ENCODE measurements around the gene DOCK1. TPM values are rescaled to one million over a fixed set of nuclear protein-coding genes. Genes with fewer than 3 reads are reported as not detected.

Gene DOCK1
- total and polyA plus RNA-seq, 2 donors from 2014 or later = 15.8 to 81.7 TPM

- Histone ChIP-seq H3K27ac (ENCODE audit: low read depth in 2 of 2, low read length in 2 of 2) (no peak overlapping the region), H3K4me1 (ENCODE audit: control insufficient read depth in 2 of 3, insufficient read depth in 2 of 3, low read depth in 1 of 3, low read length in 3 of 3) (peaks cover 0 to 10% (median 0%) of the 10 kb centered on the region in 3 donors), H3K27me3 (ENCODE audit: control insufficient read depth, insufficient read depth, low read length) (no peaks in the 10 kb centered on the region), H3K9ac (ENCODE audit: low read length in 3 of 3) (no peak overlapping the region), H3K36me3 (ENCODE audit: control insufficient read depth in 2 of 3, insufficient read depth in 3 of 3, low read length in 3 of 3) (no peaks in the 10 kb centered on the region), H3K4me3 (ENCODE audit: low read length in 3 of 3) (no peak overlapping the region), H3K9me3 (ENCODE audit: control insufficient read depth in 2 of 3, insufficient read depth in 1 of 3, low read length in 3 of 3) (no peaks in the 10 kb centered on the region)
- TF ChIP-seq CTCF (IDR thresholded peaks at IDR 0.05; ENCODE audit: borderline replicate concordance, extremely low read depth, insufficient read depth) = no peak
- intact Hi-C loops (cut with DNase I) = no loop called here
- no peak for DNase-seq
- no peak for FAIRE-seq
Measured at GRCh38 chr10:127159648-127160245, 254.5 kb downstream of the DOCK1 start.

GRCh38 chr10:127161482-127161881 lies 256.3 kb downstream of the DOCK1 start:
- Histone ChIP-seq H3K9ac (ENCODE audit: low read length in 3 of 3) (no peak overlapping the region), H3K9me3 (ENCODE audit: control insufficient read depth in 2 of 3, insufficient read depth in 1 of 3, low read length in 3 of 3) (no peaks in the 10 kb centered on the region), H3K4me1 (ENCODE audit: control insufficient read depth in 2 of 3, insufficient read depth in 2 of 3, low read depth in 1 of 3, low read length in 3 of 3) (peaks cover 0 to 8% (median 0%) of the 10 kb centered on the region in 3 donors), H3K27ac (ENCODE audit: low read depth in 2 of 2, low read length in 2 of 2) (no peak overlapping the region), H3K4me3 (ENCODE audit: low read length in 3 of 3) (no peak overlapping the region), H3K36me3 (ENCODE audit: control insufficient read depth in 2 of 3, insufficient read depth in 3 of 3, low read length in 3 of 3) (no peaks in the 10 kb centered on the region), H3K27me3 (ENCODE audit: control insufficient read depth, insufficient read depth, low read length) (no peaks in the 10 kb centered on the region)
- DNase-seq (no peak), FAIRE-seq (no peak)
- no peak for TF ChIP-seq CTCF (IDR thresholded peaks at IDR 0.05; ENCODE audit: borderline replicate concordance, extremely low read depth, insufficient read depth)
- intact Hi-C loops (cut with DNase I) = no loop called here

GRCh38 chr10:127162841-127163240 lies 257.6 kb downstream of the DOCK1 start:
- Histone ChIP-seq H3K27ac (ENCODE audit: low read depth in 2 of 2, low read length in 2 of 2) (no peak overlapping the region), H3K4me1 (ENCODE audit: control insufficient read depth in 2 of 3, insufficient read depth in 2 of 3, low read depth in 1 of 3, low read length in 3 of 3) (peaks cover 0 to 5% (median 0%) of the 10 kb centered on the region in 3 donors), H3K27me3 (ENCODE audit: control insufficient read depth, insufficient read depth, low read length) (no peaks in the 10 kb centered on the region), H3K9ac (ENCODE audit: low read length in 3 of 3) (no peak overlapping the region), H3K36me3 (ENCODE audit: control insufficient read depth in 2 of 3, insufficient read depth in 3 of 3, low read length in 3 of 3) (no peaks in the 10 kb centered on the region), H3K4me3 (ENCODE audit: low read length in 3 of 3) (no peak overlapping the region), H3K9me3 (ENCODE audit: control insufficient read depth in 2 of 3, insufficient read depth in 1 of 3, low read length in 3 of 3) (no peaks in the 10 kb centered on the region)
- FAIRE-seq (no peak), DNase-seq (no peak)
- intact Hi-C loops (cut with DNase I) = no loop called here
- no peak for TF ChIP-seq CTCF (IDR thresholded peaks at IDR 0.05; ENCODE audit: borderline replicate concordance, extremely low read depth, insufficient read depth)

- H3K27ac ChIP-seq (ENCODE audit: low read depth in 2 of 2, low read length in 2 of 2) = no peak overlapping the region
- no peak overlapping the region for H3K9ac ChIP-seq (ENCODE audit: low read length in 3 of 3)
- no peak for DNase-seq
- intact Hi-C loops (cut with DNase I) = no loop called here
- H3K27me3 ChIP-seq (ENCODE audit: control insufficient read depth, insufficient read depth, low read length) = no peaks in the 10 kb centered on the region
- H3K9me3 ChIP-seq (ENCODE audit: control insufficient read depth in 2 of 3, insufficient read depth in 1 of 3, low read length in 3 of 3) = no peaks in the 10 kb centered on the region
- no peak for TF ChIP-seq CTCF (IDR thresholded peaks at IDR 0.05; ENCODE audit: borderline replicate concordance, extremely low read depth, insufficient read depth)
- no peak for FAIRE-seq
- H3K4me1 ChIP-seq (ENCODE audit: control insufficient read depth in 2 of 3, insufficient read depth in 2 of 3, low read depth in 1 of 3, low read length in 3 of 3) = no peaks in the 10 kb centered on the region
- no peak overlapping the region for H3K4me3 ChIP-seq (ENCODE audit: low read length in 3 of 3)
- no peaks in the 10 kb centered on the region for H3K36me3 ChIP-seq (ENCODE audit: control insufficient read depth in 2 of 3, insufficient read depth in 3 of 3, low read length in 3 of 3)
Measured at GRCh38 chr10:127168261-127168660, 263.0 kb downstream of the DOCK1 start.
